ENCODE data around the gene LRGUK. TPM values are rescaled to one million over a fixed set of nuclear protein-coding genes. Genes with fewer than 3 reads are reported as not detected.

Gene LRGUK
- polyA plus RNA-seq, 1 experiment = 0.07 TPM

DNA sequence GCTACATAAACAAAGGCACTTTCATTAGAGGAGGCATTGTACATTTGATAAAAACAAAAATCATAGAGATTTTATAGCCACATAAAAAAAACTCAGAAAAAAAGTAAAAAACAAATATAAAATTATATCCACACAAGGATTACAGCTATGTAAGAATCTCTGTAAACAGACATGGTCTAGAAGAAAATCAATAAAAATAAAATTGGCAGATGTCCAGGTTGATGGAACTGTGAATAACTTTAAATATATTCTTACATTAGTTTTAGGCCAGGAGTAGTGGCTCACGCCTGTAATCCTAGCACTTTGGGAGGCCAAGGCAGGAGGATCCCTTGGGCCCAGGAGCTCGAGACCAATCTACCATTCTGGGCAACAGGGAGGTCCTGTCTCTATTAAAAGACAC lies 170.3 kb downstream of the LRGUK start:
- TF ChIP-seq CTCF (IDR thresholded peaks at IDR 0.05; ENCODE audit: low read depth, low read length) = no peak

DNA sequence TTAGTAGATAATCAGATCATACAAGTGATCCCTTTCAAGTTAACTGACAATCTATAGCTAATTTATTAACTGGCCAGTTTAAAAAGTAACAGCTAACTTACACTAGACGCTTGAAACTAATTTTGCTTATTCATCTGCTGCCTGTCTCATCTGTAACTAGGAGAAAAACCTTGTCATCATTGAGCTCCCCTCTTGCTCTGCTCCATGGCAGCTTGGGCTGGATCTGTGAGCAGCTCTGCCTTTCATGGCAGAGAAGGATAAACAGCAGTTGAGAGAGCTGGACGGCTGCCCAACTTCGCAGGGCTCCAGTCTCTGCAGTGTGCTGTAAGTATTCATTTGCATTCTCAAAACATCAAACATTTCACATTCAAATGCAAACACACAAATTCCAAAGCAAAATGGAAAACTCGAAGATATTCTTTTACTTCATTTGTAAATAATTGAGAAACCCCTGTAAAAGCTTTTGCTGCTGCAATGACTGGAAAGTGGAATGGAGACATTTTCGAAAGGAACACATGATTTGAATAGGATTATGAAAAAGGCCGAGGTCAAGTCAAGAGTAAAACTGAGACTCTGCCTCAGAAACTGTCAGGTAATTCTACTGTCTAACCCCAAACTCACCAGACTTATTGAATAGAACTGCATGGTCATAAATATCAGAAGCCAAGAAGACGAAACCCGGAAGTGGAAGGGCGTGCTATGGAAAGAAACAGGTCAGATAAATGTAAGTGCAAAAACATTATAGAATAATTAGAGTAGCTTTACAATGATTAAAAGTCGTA lies 172.0 kb downstream of the LRGUK start:
- ChIA-PET CTCF (interaction anchor here (0.5 to 1.8 kb wide), 2 partner anchors 59 to 1220 kb away, joined by 3 to 6 read pairs; no protein-coding TSS in a partner anchor), POLR2A (interaction anchor here (1.3 kb wide), 1 partner anchor 18 kb away, joined by 6 read pairs; the partner anchor contains the start of gene SLC35B4)
- no peak overlapping the region for H3K27ac ChIP-seq (ENCODE audit: low read depth, low read length)
- no peak for TF ChIP-seq CTCF (IDR thresholded peaks at IDR 0.05; ENCODE audit: low read depth, low read length)
- no peak overlapping the region for H3K4me3 ChIP-seq (ENCODE audit: low read depth, low read length)
- no peaks in the 10 kb centered on the region for H3K9me3 ChIP-seq (ENCODE audit: control insufficient read depth, insufficient read depth, low read length)
- DNase-seq (ENCODE audit: low read depth, low spot score) = peak; percentile 74
- H3K27me3 ChIP-seq (ENCODE audit: control insufficient read depth, insufficient read depth, low read length) = no peaks in the 10 kb centered on the region

More for the DNA sequence above, 170.3 kb downstream of the LRGUK start:
- Histone ChIP-seq H3K27ac (ENCODE audit: low read depth, low read length) (no peak overlapping the region), H3K9me3 (ENCODE audit: control insufficient read depth, insufficient read depth, low read length) (no peaks in the 10 kb centered on the region), H3K4me3 (ENCODE audit: low read depth, low read length) (no peak overlapping the region), H3K27me3 (ENCODE audit: control insufficient read depth, insufficient read depth, low read length) (no peaks in the 10 kb centered on the region)
- DNase-seq (ENCODE audit: low read depth, low spot score) = no peak
- ChIA-PET POLR2A (no interaction called here), CTCF (interaction anchor here (1.8 kb wide), 1 partner anchor 60 kb away, joined by 6 read pairs; no protein-coding TSS in a partner anchor)

DNA sequence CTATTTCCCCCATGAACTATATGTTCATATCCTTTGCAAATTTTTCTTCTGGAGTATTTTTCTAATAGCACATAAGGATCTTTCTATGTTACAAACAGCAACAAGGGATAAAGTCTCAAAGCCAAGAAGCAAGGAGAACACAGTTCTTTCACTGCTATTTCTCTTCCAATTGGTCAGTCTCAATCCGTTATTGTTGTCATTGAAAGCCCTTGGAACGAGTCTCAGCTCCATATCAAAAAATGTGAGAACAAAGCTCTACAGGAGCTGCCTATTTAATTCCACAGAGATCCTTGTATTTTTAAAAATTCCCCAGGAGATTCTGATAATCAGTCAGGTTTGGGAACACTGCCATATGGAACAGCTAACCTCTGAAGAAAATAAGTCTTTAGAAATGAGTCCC lies 173.8 kb downstream of the LRGUK start:
- Histone ChIP-seq H3K27me3 (ENCODE audit: control insufficient read depth, insufficient read depth, low read length) (no peaks in the 10 kb centered on the region), H3K9me3 (ENCODE audit: control insufficient read depth, insufficient read depth, low read length) (no peaks in the 10 kb centered on the region), H3K27ac (ENCODE audit: low read depth, low read length) (no peak overlapping the region), H3K4me3 (ENCODE audit: low read depth, low read length) (no peak overlapping the region)
- no peak for DNase-seq (ENCODE audit: low read depth, low spot score)
- POLR2A ChIA-PET = no interaction called here
- no peak for TF ChIP-seq CTCF (IDR thresholded peaks at IDR 0.05; ENCODE audit: low read depth, low read length)
- CTCF ChIA-PET = interaction anchor here (1.1 kb wide), 1 partner anchor 16 kb away, joined by 3 read pairs; the partner anchor contains the start of gene SLC35B4

GRCh38 chr7:134301592-134301991 lies 174.5 kb downstream of the LRGUK start:
- Histone ChIP-seq H3K9me3 (ENCODE audit: control insufficient read depth, insufficient read depth, low read length) (no peaks in the 10 kb centered on the region), H3K27me3 (ENCODE audit: control insufficient read depth, insufficient read depth, low read length) (no peaks in the 10 kb centered on the region), H3K27ac (ENCODE audit: low read depth, low read length) (no peak overlapping the region), H3K4me3 (ENCODE audit: low read depth, low read length) (no peak overlapping the region)
- POLR2A ChIA-PET = interaction anchor here (0.8 kb wide), 1 partner anchor 15 kb away, joined by 3 read pairs; the partner anchor contains the start of gene SLC35B4
- CTCF ChIA-PET = interaction anchor here (0.6 to 1.1 kb wide), 2 partner anchors 14 to 15 kb away, joined by 3 read pairs; partner anchors contain the start of gene SLC35B4
- no peak for TF ChIP-seq CTCF (IDR thresholded peaks at IDR 0.05; ENCODE audit: low read depth, low read length)
- no peak for DNase-seq (ENCODE audit: low read depth, low spot score)

DNA sequence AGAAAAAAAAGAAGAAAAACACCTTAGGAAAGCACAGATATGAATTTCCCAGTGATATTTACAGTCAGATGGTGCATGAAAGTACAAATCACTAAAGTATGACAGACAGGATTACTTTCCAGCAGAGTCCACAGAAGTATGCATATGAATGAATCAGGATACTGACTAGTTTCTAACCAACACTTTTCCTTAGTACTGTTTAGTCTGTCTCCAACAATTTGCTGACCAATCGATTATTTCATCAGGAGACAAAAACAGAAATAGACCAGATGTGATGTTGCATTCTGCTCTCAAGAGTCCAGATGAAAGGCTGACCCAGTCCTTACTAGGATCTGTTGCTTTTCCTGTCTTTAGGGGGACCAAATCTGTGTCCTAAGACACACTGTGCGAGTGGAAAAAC lies 175.0 kb downstream of the LRGUK start:
- Histone ChIP-seq H3K9me3 (ENCODE audit: control insufficient read depth, insufficient read depth, low read length) (no peaks in the 10 kb centered on the region), H3K4me3 (ENCODE audit: low read depth, low read length) (no peak overlapping the region), H3K27ac (ENCODE audit: low read depth, low read length) (no peak overlapping the region), H3K27me3 (ENCODE audit: control insufficient read depth, insufficient read depth, low read length) (no peaks in the 10 kb centered on the region)
- CTCF ChIA-PET = interaction anchor here (0.6 to 1.2 kb wide), 3 partner anchors 14 to 55 kb away, joined by 3 read pairs; partner anchors contain the start of gene SLC35B4
- TF ChIP-seq CTCF (IDR thresholded peaks at IDR 0.05; ENCODE audit: low read depth, low read length) = no peak
- POLR2A ChIA-PET = interaction anchor here (0.8 kb wide), 1 partner anchor 15 kb away, joined by 3 read pairs; the partner anchor contains the start of gene SLC35B4
- no peak for DNase-seq (ENCODE audit: low read depth, low spot score)

Measured in AG04450 (cell line).